Stimulated activated CD4-positive, alpha-beta T cell treated with anti-CD3 and anti-CD28 coated beads, Interleukin-15, amount 100 ng/mL, for 48 hours (primary cell): ENCODE results near the gene STK11.

Experiments
- DNase-seq, 2 donors: peaks; one replicate each; pipeline ENCODE4 v3.0.0-alpha.2; 2020; ENCODE audit warnings: low read depth in 2 of 2

STK11 gene

DNA sequence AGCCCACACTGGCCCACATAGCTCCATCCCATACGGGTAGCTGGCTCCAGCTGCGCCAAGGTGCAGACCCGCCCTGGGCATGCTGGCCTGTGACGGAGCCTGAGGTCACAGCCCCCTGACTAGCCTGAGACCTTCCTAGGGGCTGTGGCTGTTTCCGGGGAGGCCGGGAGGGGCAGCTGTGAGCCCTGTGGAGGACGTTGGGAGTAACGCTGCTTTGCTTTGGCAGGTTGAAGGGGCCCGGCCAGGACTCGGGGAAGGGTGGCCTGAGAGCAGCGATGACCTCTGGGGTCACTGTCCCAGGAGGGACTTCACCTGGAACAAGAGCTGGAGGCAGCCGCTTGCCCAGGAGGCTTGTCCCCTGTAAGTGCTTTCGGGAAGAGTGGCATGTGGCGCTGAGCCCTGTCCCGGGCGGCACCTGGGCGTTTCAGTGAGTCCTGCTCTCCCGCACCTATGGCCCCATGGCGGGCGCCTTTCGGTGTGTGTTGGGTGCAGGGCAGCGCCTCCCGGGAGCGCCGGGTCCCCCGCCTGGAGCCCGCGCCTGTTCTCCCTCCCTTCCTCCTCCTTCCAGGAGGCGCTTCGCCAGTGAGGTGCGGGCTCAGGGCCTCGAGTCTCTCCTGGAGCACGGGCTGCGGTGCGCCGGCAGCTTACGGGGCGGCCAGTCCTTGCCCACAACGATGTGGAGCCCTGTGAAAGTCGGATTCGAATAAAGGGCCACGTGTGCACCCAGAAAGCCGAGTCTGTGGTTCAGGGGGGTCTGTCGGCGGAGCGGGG, 68.7 kb downstream of the STK11 start:
- no peak for DNase-seq

- no peak for DNase-seq
Observed at GRCh38 chr19:1274852-1275259, 69.3 kb downstream of the STK11 start.

DNA sequence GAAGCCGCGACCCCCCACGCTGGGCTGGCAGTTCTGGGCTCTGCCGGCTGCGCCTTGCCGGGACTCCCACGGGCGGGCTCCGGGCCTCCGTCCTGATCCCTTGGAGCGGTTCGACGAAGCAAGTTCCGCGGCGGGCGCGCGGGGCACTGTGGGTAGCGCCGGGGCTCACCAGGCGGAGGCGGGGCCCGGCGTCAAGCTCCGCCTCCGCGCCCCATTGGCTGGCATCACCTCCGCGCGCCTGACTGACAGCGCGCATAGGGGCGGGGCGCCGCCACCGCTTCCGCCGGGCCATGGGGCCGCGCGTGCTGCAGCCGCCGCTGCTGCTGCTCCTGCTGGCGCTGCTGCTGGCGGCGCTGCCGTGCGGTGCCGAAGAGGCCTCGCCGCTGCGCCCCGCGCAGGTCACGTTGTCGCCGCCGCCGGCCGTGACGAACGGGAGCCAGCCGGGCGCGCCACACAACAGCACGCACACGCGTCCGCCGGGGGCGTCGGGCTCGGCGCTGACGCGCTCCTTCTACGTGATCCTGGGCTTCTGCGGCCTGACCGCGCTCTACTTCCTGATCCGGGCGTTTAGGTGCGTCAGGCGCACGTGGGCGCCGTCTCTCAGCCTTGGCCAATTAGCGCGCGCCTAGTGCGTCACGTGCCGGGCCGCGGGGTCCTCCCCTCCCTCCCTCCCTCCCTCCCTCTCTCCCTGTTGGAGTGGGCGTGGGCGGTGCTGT, 69.8 kb downstream of the STK11 start, which contains the start of gene FAM174C:
Gene FAM174C (plus strand): TSS at position 271 of the 716 bp plus-strand sequence. CDS start 20 bp downstream, at position 291.
- peak; percentile 94 to 95 for DNase-seq

DNA sequence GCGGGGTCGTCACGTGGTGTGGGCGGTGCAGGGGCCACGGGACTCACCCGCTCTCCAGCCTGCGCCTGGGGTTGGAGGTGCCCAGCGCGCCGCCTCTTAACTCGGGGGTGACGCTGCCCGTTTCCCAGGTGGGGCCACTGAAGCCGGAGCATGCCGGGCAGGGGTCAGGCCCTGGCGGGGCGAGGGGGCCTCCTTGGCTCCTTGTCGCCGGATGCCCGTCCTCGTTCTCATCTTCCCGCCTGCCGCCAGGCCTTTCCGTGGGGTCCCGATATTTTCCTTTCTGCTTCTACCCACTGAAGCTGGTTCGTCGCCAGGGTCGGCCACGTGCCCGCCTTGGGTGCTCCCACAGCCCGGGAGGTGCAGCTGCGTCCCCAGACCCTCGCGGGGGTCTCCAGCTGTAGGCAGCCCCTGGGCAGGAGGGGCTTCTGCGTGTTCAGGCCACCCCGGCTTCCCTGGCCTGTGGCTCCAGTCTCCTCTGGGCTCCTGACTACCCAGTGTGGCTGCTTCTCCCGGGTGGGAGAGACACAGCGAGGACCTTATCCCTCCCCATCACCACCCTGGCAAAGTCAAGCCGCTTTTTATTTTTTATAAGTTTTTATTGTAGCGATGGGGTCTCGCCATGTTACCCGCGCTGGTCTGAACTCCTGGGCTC, 70.5 kb downstream of the STK11 start:
- DNase-seq = no peak

GRCh38 chr19:1276628-1277022, 71.0 kb downstream of the STK11 start:
- no peak for DNase-seq

DNA sequence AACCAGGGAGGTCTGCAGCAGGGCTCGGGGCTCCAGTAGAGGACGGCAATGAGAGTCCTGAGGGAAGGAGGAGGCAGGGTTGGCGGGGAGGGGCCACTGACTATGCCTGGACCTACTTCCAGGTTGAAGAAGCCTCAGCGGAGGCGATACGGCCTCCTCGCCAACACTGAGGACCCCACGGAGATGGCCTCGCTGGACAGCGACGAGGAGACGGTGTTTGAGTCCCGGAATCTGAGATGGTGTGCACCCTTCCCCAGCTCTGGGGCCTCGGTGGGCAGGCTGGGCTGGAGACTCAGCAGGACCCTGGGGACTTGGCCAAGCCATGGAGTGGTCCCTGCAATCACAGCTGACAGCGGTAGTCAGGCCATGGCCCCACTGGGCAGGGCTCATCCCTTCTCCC, 71.5 kb downstream of the STK11 start:
- DNase-seq = no peak
